Kidney epithelial cell (primary cell): ENCODE data around the gene BPHL. TPM values are rescaled to one million over a fixed set of nuclear protein-coding genes. Genes with fewer than 3 reads are reported as not detected.
A peak's percentile ranks its signal among the peaks of the same experiment; 100 is the strongest.
"Not testable (repeated sequence)": the region's sequence is repeated elsewhere in the genome, so short reads cannot be mapped to it uniquely, and the experiment has no call there.

Experiments used
- DNase-seq: peaks from one replicate; pipeline ENCODE4 v3.0.0-alpha.2; 2010; ENCODE audit warnings: low read depth
- H3K27me3 ChIP-seq: 2 replicates; pipeline ENCODE4 v1.6.0; 2011; ENCODE audit warnings: low read length; ENCODE audit not compliant: control insufficient read depth, insufficient read depth
- H3K36me3 ChIP-seq: 2 replicates; pipeline ENCODE4 v1.5.1; 2011; ENCODE audit warnings: low read length; ENCODE audit not compliant: control insufficient read depth, insufficient read depth
- H3K4me3 ChIP-seq: 2 replicates; pipeline ENCODE4 v1.5.1; 2011; ENCODE audit warnings: low read depth, mild to moderate bottlenecking, control low read depth, low read length
- CTCF ChIP-seq: IDR thresholded peaks from 2 replicates; pipeline ENCODE4 v1.5.1; 2011; ENCODE audit warnings: mild to moderate bottlenecking, moderate library complexity, low read length, control low read depth, inconsistent platforms; ENCODE audit not compliant: insufficient read depth, poor library complexity, severe bottlenecking
- total RNA-seq: library from RNA; depleted of rRNA; stranded (reverse); fragments of >200 nt; gene quantifications from 2 replicates; pipeline ENCODE4 v1.2.3, GENCODE V29; 2015

Gene BPHL
- total RNA-seq, 1 donor from 2014 or later: 26.6 TPM

- not testable (repeated sequence) for H3K4me3 ChIP-seq, H3K36me3 ChIP-seq, DNase-seq
Observed at GRCh38 chr6:3173636-3174089, 55.2 kb downstream of the BPHL start.

GRCh38 chr6:3175715-3176402 is 57.3 kb downstream of the BPHL start:
- no peak for TF ChIP-seq CTCF
- Histone ChIP-seq H3K36me3 (no peaks in the 10 kb centered on the region), H3K27me3 (no peaks in the 10 kb centered on the region), H3K4me3 (no peak overlapping the region)
- no peak for DNase-seq

More at GRCh38 chr6:3173636-3174089, 55.2 kb downstream of the BPHL start:
- H3K27me3 ChIP-seq: not testable (repeated sequence)

- no peak for TF ChIP-seq CTCF
- Histone ChIP-seq H3K4me3 (no peak overlapping the region), H3K36me3 (no peaks in the 10 kb centered on the region), H3K27me3 (no peaks in the 10 kb centered on the region)
- DNase-seq: peak; percentile 73
Observed at GRCh38 chr6:3176562-3177355, 58.2 kb downstream of the BPHL start.

GRCh38 chr6:3178666-3179065 is 60.2 kb downstream of the BPHL start:
- not testable (repeated sequence) for H3K27me3 ChIP-seq, H3K36me3 ChIP-seq, H3K4me3 ChIP-seq, DNase-seq

- not testable (repeated sequence) for H3K36me3 ChIP-seq, H3K27me3 ChIP-seq, DNase-seq
- H3K4me3 ChIP-seq: peak overlapping the region; percentile 17
Observed at GRCh38 chr6:3179945-3180344, 61.4 kb downstream of the BPHL start.

- no peak for TF ChIP-seq CTCF
- no peak overlapping the region for H3K4me3 ChIP-seq
- no peaks in the 10 kb centered on the region for H3K36me3 ChIP-seq
- no peaks in the 10 kb centered on the region for H3K27me3 ChIP-seq
- no peak for DNase-seq
Observed at GRCh38 chr6:3181105-3181504, 62.6 kb downstream of the BPHL start.

- no peak overlapping the region for H3K4me3 ChIP-seq
- H3K27me3 ChIP-seq: no peaks in the 10 kb centered on the region
- DNase-seq: no peak
- H3K36me3 ChIP-seq: no peaks in the 10 kb centered on the region
- no peak for TF ChIP-seq CTCF
Observed at GRCh38 chr6:3183066-3183465, 64.6 kb downstream of the BPHL start.
